HL-60 (cell line): ENCODE data around the gene HTR6.

Experiments used
- CTCF ChIP-seq: IDR thresholded peaks from one replicate; pipeline ENCODE4 v1.5.1; 2011; ENCODE audit warnings: low read length, control low read depth, inconsistent platforms; ENCODE audit not compliant: insufficient read depth
- REST ChIP-seq: IDR thresholded peaks from 2 replicates; pipeline ENCODE4 v1.6.1; 2012; ENCODE audit warnings: low read depth; ENCODE audit not compliant: insufficient replicate concordance

- no peak for TF ChIP-seq CTCF
- no peak for TF ChIP-seq REST
Measured at GRCh38 chr1:19665496-19666465, 1.1 kb downstream of the HTR6 start.
